ENCODE results near the gene FRMD3.

- TF ChIP-seq CTCF (IDR thresholded peaks at IDR 0.05 in 8 of 11, conservative IDR thresholded peaks at IDR 0.05 in 3 of 11) (no peak), POLR2AphosphoS5 (IDR thresholded peaks at IDR 0.05) (no peak), POLR2A (IDR thresholded peaks at IDR 0.05) (no peak)
Measured at GRCh38 chr9:83336706-83337105, 201.5 kb downstream of the FRMD3 start.
